IPS-15b (cell line): ENCODE results near the gene CFAP91.
A peak's percentile ranks its signal among the peaks of the same experiment; 100 is the strongest.

Experiments used
- H3K27me3 ChIP-seq: one replicate; pipeline ENCODE4 v1.6.1; 2013; ENCODE audit warnings: low read length; ENCODE audit not compliant: control insufficient read depth, insufficient read depth
- H3K36me3 ChIP-seq: one replicate; pipeline ENCODE4 v1.6.1; 2013; ENCODE audit warnings: low read length; ENCODE audit not compliant: control insufficient read depth, insufficient read depth
- H3K4me1 ChIP-seq: one replicate; pipeline ENCODE4 v1.6.1; 2013; ENCODE audit warnings: mild to moderate bottlenecking, low read length; ENCODE audit not compliant: control insufficient read depth, insufficient read depth
- H3K4me3 ChIP-seq: one replicate; pipeline ENCODE4 v1.5.1; 2013; ENCODE audit warnings: low read depth, low read length
- H3K9ac ChIP-seq: one replicate; pipeline ENCODE4 v1.6.1; 2013; ENCODE audit warnings: low read depth, mild to moderate bottlenecking, low read length
- H3K9me3 ChIP-seq: one replicate; pipeline ENCODE4 v1.6.1; 2013; ENCODE audit warnings: mild to moderate bottlenecking, low read length; ENCODE audit not compliant: control insufficient read depth, insufficient read depth

The CFAP91 gene

GRCh38 chr3:119702530-119703527, at the start of gene CFAP91:
Gene CFAP91, plus strand, starts transcription at chr3:119703022. Its CDS starts 77 bp downstream, at chr3:119703099.
- Histone ChIP-seq H3K4me3 (peak within 1 kb of the TSS; percentile 86), H3K4me1 (peaks cover 5% of the 10 kb centered on the region), H3K27me3 (peaks cover 8% of the 10 kb centered on the region), H3K9me3 (no peaks in the 10 kb centered on the region), H3K9ac (no peak within 1 kb of the TSS), H3K36me3 (no peaks in the 10 kb centered on the region)

- no peaks in the 10 kb centered on the region for H3K36me3 ChIP-seq
- H3K9me3 ChIP-seq = no peaks in the 10 kb centered on the region
- H3K4me3 ChIP-seq = no peak overlapping the region
- no peak overlapping the region for H3K9ac ChIP-seq
- H3K27me3 ChIP-seq = no peaks in the 10 kb centered on the region
- no peaks in the 10 kb centered on the region for H3K4me1 ChIP-seq
Observed at GRCh38 chr3:119653876-119654275, 48.9 kb upstream of the CFAP91 start.

- no peaks in the 10 kb centered on the region for H3K36me3 ChIP-seq
- no peak overlapping the region for H3K9ac ChIP-seq
- H3K4me3 ChIP-seq = no peak overlapping the region
- H3K27me3 ChIP-seq = no peaks in the 10 kb centered on the region
- no peaks in the 10 kb centered on the region for H3K9me3 ChIP-seq
- H3K4me1 ChIP-seq = no peaks in the 10 kb centered on the region
Observed at GRCh38 chr3:119657887-119658702, 44.7 kb upstream of the CFAP91 start.

- Histone ChIP-seq H3K9ac (no peak overlapping the region), H3K36me3 (no peaks in the 10 kb centered on the region), H3K27me3 (no peaks in the 10 kb centered on the region), H3K9me3 (no peaks in the 10 kb centered on the region), H3K4me1 (no peaks in the 10 kb centered on the region), H3K4me3 (no peak overlapping the region)
Observed at GRCh38 chr3:119658994-119659393, 43.8 kb upstream of the CFAP91 start.

- Histone ChIP-seq H3K4me3 (no peak overlapping the region), H3K27me3 (no peaks in the 10 kb centered on the region), H3K4me1 (no peaks in the 10 kb centered on the region), H3K9ac (no peak overlapping the region), H3K36me3 (no peaks in the 10 kb centered on the region), H3K9me3 (no peaks in the 10 kb centered on the region)
Observed at GRCh38 chr3:119659606-119660291, 43.1 kb upstream of the CFAP91 start.

GRCh38 chr3:119660474-119661440, 42.1 kb upstream of the CFAP91 start, which contains the start of gene POPDC2:
Gene POPDC2, minus strand, starts transcription at chr3:119660589. Its CDS starts 166 bp downstream, at chr3:119660423.
- H3K9me3 ChIP-seq = no peaks in the 10 kb centered on the region
- no peak within 1 kb of the TSS for H3K4me3 ChIP-seq
- H3K9ac ChIP-seq = no peak within 1 kb of the TSS
- no peaks in the 10 kb centered on the region for H3K4me1 ChIP-seq
- no peaks in the 10 kb centered on the region for H3K27me3 ChIP-seq
- no peaks in the 10 kb centered on the region for H3K36me3 ChIP-seq

GRCh38 chr3:119662604-119663373, 40.0 kb upstream of the CFAP91 start:
- Histone ChIP-seq H3K36me3 (no peaks in the 10 kb centered on the region), H3K27me3 (no peaks in the 10 kb centered on the region), H3K4me1 (no peaks in the 10 kb centered on the region), H3K9me3 (no peaks in the 10 kb centered on the region), H3K4me3 (no peak overlapping the region), H3K9ac (no peak overlapping the region)

GRCh38 chr3:119663885-119664284, 38.9 kb upstream of the CFAP91 start:
- H3K27me3 ChIP-seq = no peaks in the 10 kb centered on the region
- no peaks in the 10 kb centered on the region for H3K36me3 ChIP-seq
- H3K4me1 ChIP-seq = no peaks in the 10 kb centered on the region
- no peaks in the 10 kb centered on the region for H3K9me3 ChIP-seq
- no peak overlapping the region for H3K4me3 ChIP-seq
- no peak overlapping the region for H3K9ac ChIP-seq

- no peaks in the 10 kb centered on the region for H3K36me3 ChIP-seq
- H3K4me1 ChIP-seq = no peaks in the 10 kb centered on the region
- no peak overlapping the region for H3K9ac ChIP-seq
Observed at GRCh38 chr3:119664370-119664769, 38.5 kb upstream of the CFAP91 start.

GRCh38 chr3:119664850-119665379, 37.9 kb upstream of the CFAP91 start:
- Histone ChIP-seq H3K27me3 (no peaks in the 10 kb centered on the region), H3K9ac (no peak overlapping the region), H3K9me3 (no peaks in the 10 kb centered on the region), H3K36me3 (no peaks in the 10 kb centered on the region), H3K4me3 (no peak overlapping the region), H3K4me1 (no peaks in the 10 kb centered on the region)

More at GRCh38 chr3:119664370-119664769, 38.5 kb upstream of the CFAP91 start:
- no peak overlapping the region for H3K4me3 ChIP-seq
- no peaks in the 10 kb centered on the region for H3K27me3 ChIP-seq
- no peaks in the 10 kb centered on the region for H3K9me3 ChIP-seq
